ENCODE data around the gene LCORL.
"Not testable (repeated sequence)": the region's sequence is repeated elsewhere in the genome, so short reads cannot be mapped to it uniquely, and the experiment has no call there.

The LCORL gene

DNA sequence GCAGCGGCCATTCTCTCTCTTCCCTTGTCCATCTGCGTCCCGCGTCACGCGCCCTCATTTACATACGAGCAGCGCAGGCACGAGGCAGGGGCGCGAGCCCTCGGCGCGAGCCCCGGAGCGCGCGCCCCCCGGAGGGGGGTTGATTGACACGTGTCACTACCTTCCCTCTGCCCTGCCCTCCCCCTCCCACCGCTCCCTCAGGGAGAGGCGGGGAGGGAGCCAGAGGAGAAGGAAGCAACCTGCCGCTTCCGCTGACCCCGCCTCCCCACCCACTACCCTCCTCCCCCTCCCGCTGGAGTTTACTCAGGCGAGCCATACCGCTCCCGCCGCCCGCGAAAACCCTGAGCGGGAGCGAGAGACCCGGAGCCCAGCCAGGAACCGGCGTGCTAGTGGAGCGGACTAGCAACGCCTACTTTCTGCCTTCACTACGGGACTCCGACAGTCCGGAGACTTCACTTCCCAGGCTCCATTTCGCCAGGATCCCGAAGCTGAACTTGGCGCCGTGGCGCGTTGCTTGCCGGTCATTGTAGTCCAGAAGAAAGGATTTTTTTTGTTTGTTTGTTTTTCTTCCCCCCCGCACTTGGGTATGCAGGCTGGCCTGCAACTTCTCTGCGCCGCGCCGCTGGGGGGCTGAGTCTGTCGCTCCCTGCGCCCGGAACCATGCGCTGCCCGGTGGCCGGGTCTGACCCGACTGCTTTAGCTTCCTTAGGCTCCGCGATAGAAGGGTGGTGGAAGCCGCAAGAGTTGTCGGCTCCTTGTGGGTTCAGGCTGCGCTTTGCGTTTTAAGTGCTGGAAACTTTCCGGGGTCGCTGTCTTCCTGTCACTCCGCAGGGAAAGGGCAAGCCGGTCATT, at the start of gene LCORL:
TSS of gene LCORL (minus strand) at position 36 of the 852 bp plus-strand sequence. CDS start at position 32, 4 bp downstream.
- DNase-seq (ENCODE audit: low read depth in 2 of 3, low spot score in 1 of 3): peak; percentile 75 to 82 (median 79)

- no peak for DNase-seq (ENCODE audit: low read depth in 2 of 3, low spot score in 1 of 3)
Observed at GRCh38 chr4:18069810-18070209, 48.3 kb upstream of the LCORL start.

GRCh38 chr4:18067031-18067430, 45.5 kb upstream of the LCORL start:
- no peak for DNase-seq (ENCODE audit: low read depth in 2 of 3, low spot score in 1 of 3)

- no peak for DNase-seq (ENCODE audit: low read depth in 2 of 3, low spot score in 1 of 3)
Observed at GRCh38 chr4:18063079-18063478, 41.5 kb upstream of the LCORL start.

- no peak for DNase-seq (ENCODE audit: low read depth in 2 of 3, low spot score in 1 of 3)
Observed at GRCh38 chr4:18057821-18058533, 36.4 kb upstream of the LCORL start.

- no peak for DNase-seq (ENCODE audit: low read depth in 2 of 3, low spot score in 1 of 3)
Observed at GRCh38 chr4:18056030-18056429, 34.5 kb upstream of the LCORL start.

DNA sequence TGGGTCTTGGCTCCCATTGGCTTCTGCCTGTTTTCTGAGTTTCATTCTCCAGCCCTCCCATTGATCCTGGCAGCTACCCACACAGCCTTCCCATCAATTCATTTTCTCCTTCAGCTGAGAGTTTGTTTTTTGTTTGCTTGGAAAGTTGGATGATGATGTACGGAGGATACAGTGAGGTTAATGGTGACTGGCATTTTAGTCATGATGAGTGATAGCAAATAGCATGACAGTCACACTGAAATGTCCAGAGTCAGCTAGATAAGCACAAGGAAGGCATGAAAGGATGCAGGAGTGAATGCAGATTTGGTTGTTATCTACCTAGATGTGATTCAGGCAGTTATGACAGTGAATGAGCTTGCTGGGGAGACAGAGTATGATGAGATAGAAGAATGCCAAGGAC, 30.6 kb upstream of the LCORL start:
- DNase-seq (ENCODE audit: low read depth in 2 of 3, low spot score in 1 of 3): no peak

DNA sequence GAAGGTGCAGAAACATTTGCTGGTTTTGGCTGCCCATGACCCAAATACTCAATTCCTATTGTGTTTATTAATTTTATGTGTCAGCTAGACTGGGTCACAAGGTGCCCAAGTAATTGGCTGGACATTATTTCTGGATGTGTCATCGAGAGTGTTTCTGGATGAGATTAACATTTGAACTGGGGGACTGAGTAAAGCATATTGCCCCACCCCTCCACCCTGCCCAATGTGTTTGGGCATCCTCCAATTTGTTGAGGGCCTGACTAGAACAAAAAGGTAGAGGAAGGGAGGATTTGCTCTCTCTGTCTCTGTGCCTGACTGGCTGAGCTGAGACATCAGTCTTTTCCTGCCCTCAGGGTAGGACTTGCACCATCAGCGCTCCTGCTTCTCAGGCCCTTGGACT, 29.7 kb upstream of the LCORL start:
- DNase-seq (ENCODE audit: low read depth in 2 of 3, low spot score in 1 of 3): no peak

GRCh38 chr4:18050448-18050847, 28.9 kb upstream of the LCORL start:
- no peak for DNase-seq (ENCODE audit: low read depth in 2 of 3, low spot score in 1 of 3)

- DNase-seq (ENCODE audit: low read depth in 2 of 3, low spot score in 1 of 3): no peak
Observed at GRCh38 chr4:18049446-18049845, 27.9 kb upstream of the LCORL start.

GRCh38 chr4:18042754-18043153, 21.2 kb upstream of the LCORL start:
- no peak for DNase-seq (ENCODE audit: low read depth in 2 of 3, low spot score in 1 of 3)

- DNase-seq (ENCODE audit: low read depth in 2 of 3, low spot score in 1 of 3): no peak
Observed at GRCh38 chr4:18042012-18042411, 20.5 kb upstream of the LCORL start.

DNA sequence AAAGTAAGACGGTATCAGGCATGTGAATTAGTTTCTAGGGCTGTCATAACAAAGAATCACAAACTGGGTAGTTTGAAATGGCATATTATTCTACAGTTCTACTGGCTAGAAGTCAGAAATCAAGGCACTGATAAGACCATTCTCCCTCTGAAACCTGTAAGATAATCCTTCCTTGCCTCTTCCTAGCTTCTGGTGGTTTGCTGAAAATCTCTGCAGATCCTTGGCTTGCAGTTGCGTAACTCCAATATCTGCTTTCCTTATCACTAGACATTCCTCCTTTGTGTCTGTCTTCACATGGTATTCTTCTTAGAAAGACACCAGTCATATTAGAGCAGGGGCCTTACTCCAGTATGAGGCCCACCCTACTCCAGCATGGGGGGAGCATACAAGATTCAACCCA, 19.6 kb upstream of the LCORL start:
- no peak for DNase-seq (ENCODE audit: low read depth in 2 of 3, low spot score in 1 of 3)

DNA sequence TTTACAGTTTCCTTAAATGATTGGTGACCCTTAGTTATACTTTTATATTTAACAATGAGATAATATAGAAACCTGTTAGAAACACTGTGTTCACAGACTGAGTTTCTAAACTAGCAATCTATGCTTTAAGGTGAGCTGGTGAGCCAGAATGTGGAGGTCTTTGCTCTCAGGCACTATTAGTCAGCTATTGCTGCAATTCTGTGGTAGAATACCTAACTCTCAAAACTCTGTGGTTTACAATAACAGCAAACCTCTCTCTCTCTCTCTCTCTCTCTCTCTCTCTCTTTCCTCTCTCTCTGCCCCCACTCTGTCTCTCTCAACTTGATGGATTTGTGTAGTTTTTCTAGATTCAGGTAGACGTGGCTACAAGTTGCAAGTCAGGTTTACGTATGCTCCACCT, 17.6 kb upstream of the LCORL start:
- DNase-seq (ENCODE audit: low read depth in 2 of 3, low spot score in 1 of 3): no peak

GRCh38 chr4:18036369-18036768, 14.8 kb upstream of the LCORL start:
- not testable (repeated sequence) for DNase-seq (ENCODE audit: low read depth in 2 of 3, low spot score in 1 of 3)

DNA sequence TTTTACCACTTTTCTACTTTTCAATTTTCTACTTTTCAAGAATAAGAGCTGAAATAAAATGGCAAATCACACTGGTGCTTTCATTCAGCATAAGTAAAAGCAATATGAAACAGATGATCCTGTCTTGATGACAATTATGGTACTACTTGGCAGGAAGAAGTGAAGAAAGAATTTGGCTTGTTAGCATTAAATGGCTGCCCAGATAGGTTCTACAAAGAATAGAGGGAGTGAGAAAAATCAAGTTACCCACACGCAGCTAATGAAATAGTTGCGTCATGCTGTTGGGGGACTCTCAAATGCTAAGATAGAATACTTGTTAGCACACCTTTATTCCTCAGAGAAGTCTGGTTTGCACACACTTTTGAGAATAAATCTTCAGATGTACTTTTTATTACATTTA, 12.5 kb upstream of the LCORL start:
- DNase-seq (ENCODE audit: low read depth in 2 of 3, low spot score in 1 of 3): no peak

GRCh38 chr4:18033111-18034085, 11.8 kb upstream of the LCORL start:
- no peak for DNase-seq (ENCODE audit: low read depth in 2 of 3, low spot score in 1 of 3)

DNA sequence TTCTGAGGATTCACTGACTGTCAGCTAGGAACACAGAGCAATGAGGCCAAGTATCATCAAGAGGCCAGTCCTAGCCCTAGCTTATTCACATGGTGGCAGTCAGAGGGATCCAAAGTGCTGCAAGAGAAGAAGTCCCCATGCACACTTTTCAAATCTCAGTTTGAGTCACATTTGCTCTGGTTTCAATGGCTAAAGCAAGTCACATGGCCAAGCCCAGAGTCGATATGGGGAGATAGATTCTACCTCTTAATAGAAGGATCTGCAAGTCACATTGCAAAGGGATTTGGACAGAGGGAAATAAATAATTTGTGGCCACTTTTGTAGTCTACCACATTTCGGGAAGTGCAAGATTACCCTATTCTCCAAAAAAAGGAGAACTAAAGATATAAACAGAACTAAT, 3.7 kb upstream of the LCORL start:
- DNase-seq (ENCODE audit: low read depth in 2 of 3, low spot score in 1 of 3): no peak

DNA sequence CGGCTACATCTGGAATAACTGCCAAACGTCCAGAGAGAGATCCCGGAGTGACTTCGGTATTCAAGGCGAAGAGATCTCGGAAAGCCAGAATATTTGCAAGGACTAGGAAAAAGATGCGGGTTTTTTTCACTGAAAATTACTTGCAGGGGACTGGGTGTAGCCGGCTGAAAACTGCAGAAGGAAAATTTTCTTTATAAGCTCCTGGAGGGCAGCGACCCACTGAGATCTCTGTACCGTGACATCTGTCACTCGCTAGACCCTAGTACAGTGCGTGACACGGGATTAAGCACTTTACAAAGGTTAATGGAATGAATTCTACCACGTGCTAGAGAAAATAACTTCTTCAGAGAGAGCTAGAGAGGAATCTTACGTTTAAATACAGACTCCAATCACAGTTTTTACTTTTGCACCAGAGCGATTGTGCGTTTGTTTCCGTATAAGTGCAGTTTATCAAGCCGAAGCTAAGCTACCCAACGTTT, 1.1 kb upstream of the LCORL start:
- DNase-seq (ENCODE audit: low read depth in 2 of 3, low spot score in 1 of 3): no peak

DNA sequence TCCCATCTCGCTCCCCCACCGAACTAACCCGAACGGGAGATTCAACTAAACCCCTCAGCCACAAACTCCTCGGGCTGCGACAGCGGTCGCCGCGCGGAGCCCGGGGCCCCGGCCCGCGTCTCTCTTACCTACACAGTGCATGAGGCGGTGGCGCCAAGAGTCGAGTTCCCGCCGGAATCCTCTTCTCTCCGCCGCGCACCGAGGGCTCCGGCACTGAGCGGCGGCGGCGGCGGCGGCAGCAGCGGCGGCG, 160 bp downstream of the LCORL start:
- DNase-seq (ENCODE audit: low read depth in 2 of 3, low spot score in 1 of 3): no peak

DNA sequence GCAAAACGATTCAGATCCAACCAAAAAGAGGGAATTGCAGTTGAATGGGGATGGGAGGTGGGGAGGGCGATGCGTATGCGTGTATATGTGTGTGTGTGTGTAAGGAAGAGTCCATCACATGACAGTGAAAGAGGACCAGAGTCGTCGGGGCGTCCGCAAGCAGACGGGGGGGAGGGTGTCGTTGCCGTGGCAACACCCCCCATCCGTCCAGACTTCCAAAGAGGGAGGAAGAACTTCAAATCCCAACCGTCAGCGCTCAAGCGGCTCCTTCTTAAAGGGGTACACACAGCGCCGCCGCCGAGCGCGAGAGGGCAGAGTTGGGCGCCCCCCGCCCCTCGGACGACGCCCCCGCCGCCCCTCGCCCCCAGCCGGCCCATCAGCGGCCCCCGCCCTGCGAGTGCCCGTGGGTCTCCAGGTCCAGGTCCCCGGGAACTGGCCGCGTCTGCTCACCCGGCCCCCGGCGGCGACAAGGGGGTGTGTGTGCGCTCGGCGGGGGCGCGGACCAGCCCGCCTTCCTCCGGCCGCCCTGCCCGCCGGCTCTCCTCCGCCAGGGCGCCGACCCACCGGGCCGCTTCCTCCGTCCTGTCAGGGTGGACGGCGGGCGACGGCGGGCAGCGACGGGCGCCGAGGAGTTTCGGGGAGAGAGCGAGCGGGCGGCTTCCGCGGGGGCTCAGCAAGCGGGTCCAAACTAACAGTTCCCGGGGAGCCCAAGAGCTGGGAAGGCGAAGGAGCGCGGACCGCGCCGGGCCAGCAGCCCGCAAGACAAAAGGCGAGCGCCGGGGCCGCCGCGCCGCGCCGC, 685 bp downstream of the LCORL start:
- DNase-seq (ENCODE audit: low read depth in 2 of 3, low spot score in 1 of 3): peak in 1 of 3 donors; percentile 24

All from stimulated activated CD4-positive, alpha-beta T cell treated with anti-CD3 and anti-CD28 coated beads, Interleukin-12 subunit alpha, Interleukin-12 subunit beta, amount 100 ng/mL, for 48 hours (primary cell).